Caco-2 (cell line): ENCODE data around the gene MFSD6. TPM values are rescaled to one million over a fixed set of nuclear protein-coding genes. Genes with fewer than 3 reads are reported as not detected.

ENCODE experiments used
- BruUV-seq: library from RNA; stranded (reverse); fragments of 400-500 nt; replicated peaks from 2 replicates; lab custom pipeline; 2021; lab: Mats Ljungman, UMichigan
- CTCF ChIA-PET: fragments of 300-600 bp; sonication (Branson Sonifier 250); formaldehyde crosslinking; loops from one replicate; lab custom pipeline; 2022; ENCODE audit warnings: antibody characterized with exemption; lab: Charles Lee
- POLR2A ChIA-PET: fragments of 300-600 bp; sonication (Branson Sonifier 250); formaldehyde crosslinking; loops from one replicate; lab custom pipeline; 2022; ENCODE audit warnings: antibody characterized with exemption; lab: Charles Lee
- DNase-seq, 2 experiments: peaks; one replicate each; pipeline versions ENCODE4 v3.0.0 to v3.0.0-alpha.2; 2020 to 2022
- H3K27me3 ChIP-seq: replicated peaks from 2 replicates; pipeline ENCODE4 v1.6.0; 2011; ENCODE audit warnings: low read length; ENCODE audit not compliant: control insufficient read depth, insufficient read depth
- H3K36me3 ChIP-seq: 2 replicates; pipeline ENCODE4 v1.5.1; 2011; ENCODE audit warnings: low read length; ENCODE audit not compliant: control insufficient read depth, insufficient read depth
- H3K4me1 ChIP-seq: fragments of 250-450 bp; sonication (Bioruptor Pico); 2 replicates; pipeline ENCODE4 v1.5.1; 2020; ENCODE audit warnings: mild to moderate bottlenecking
- H3K4me3 ChIP-seq: 2 replicates; pipeline ENCODE4 v1.5.1; 2011; ENCODE audit warnings: low read depth, mild to moderate bottlenecking, control low read depth, low read length
- H3K9me3 ChIP-seq: fragments of 250-450 bp; sonication (Bioruptor Pico); 2 replicates; pipeline ENCODE4 v1.5.1; 2020; ENCODE audit warnings: mild to moderate bottlenecking, moderate library complexity
- H3K27ac Mint-ChIP-seq: one replicate; pipeline ENCODE4 v1.8.0; 2022; ENCODE audit warnings: mixed read lengths; ENCODE audit not compliant: unreplicated experiment
- H3K27me3 Mint-ChIP-seq: one replicate; pipeline ENCODE4 v1.8.0; 2022; ENCODE audit warnings: mixed read lengths; ENCODE audit not compliant: insufficient read depth, unreplicated experiment
- H3K36me3 Mint-ChIP-seq: one replicate; pipeline ENCODE4 v1.8.0; 2022; ENCODE audit warnings: mild to moderate bottlenecking, mixed read lengths; ENCODE audit not compliant: insufficient read depth, unreplicated experiment
- H3K4me1 Mint-ChIP-seq: one replicate; pipeline ENCODE4 v1.8.0; 2022; ENCODE audit warnings: low read depth, mixed read lengths; ENCODE audit not compliant: unreplicated experiment
- H3K4me3 Mint-ChIP-seq: one replicate; pipeline ENCODE4 v1.8.0; 2022; ENCODE audit warnings: mild to moderate bottlenecking, moderate library complexity, mixed read lengths; ENCODE audit not compliant: unreplicated experiment
- H3K9me3 Mint-ChIP-seq: one replicate; pipeline ENCODE4 v1.8.0; 2022; ENCODE audit warnings: mixed read lengths; ENCODE audit not compliant: unreplicated experiment
- CTCF ChIP-seq, 2 experiments: fragments of 200-600 bp in 1 of 2; IDR thresholded peaks; 1 replicate in 1 of 2; 2 replicates in 1 of 2; pipeline versions ENCODE4 v1.5.1 to v1.8.0; 2011 to 2022; ENCODE audit warnings: antibody characterized with exemption in 1 of 2, control low read depth in 1 of 2, inconsistent platforms in 1 of 2, low read depth in 1 of 2, low read length in 1 of 2, mild to moderate bottlenecking in 1 of 2, moderate library complexity in 1 of 2; ENCODE audit not compliant: insufficient read depth in 1 of 2, severe bottlenecking in 1 of 2, unreplicated experiment in 1 of 2
- intact Hi-C: fragments of 100-400 bp; cut with micrococcal nuclease; formaldehyde crosslinking; loops from one replicate; pipeline ENCODE4 v1.10.0; 2022; ENCODE audit not compliant: unreplicated experiment
- total RNA-seq: library from RNA; stranded (reverse); gene quantifications from 2 replicates; pipeline ENCODE4 v1.2.3, GENCODE V29; 2022

The MFSD6 gene
- total RNA-seq, 1 experiment from 2014 or later: 11.1 TPM

- BruUV-seq: no TSS peak
- no peaks in the 10 kb centered on the region for H3K27me3 Mint-ChIP-seq
- no peak overlapping the region for H3K4me3 ChIP-seq
Observed at GRCh38 chr2:190415794-190416775, 7.9 kb downstream of the MFSD6 start.

GRCh38 chr2:190417045-190417842 lies 9.1 kb downstream of the MFSD6 start:
- Mint-ChIP-seq H3K9me3 (no peaks in the 10 kb centered on the region), H3K27ac (no peak overlapping the region), H3K36me3 (no peaks in the 10 kb centered on the region), H3K27me3 (no peaks in the 10 kb centered on the region), H3K4me1 (no peaks in the 10 kb centered on the region), H3K4me3 (no peak overlapping the region)
- CTCF ChIA-PET: no interaction called here
- Histone ChIP-seq H3K4me1 (no peaks in the 10 kb centered on the region), H3K36me3 (no peaks in the 10 kb centered on the region), H3K4me3 (no peak overlapping the region), H3K27me3 (no peaks in the 10 kb centered on the region), H3K9me3 (no peaks in the 10 kb centered on the region)
- intact Hi-C loops: no loop called here
- POLR2A ChIA-PET: no interaction called here
- no peak for TF ChIP-seq CTCF (IDR thresholded peaks at IDR 0.05; ENCODE audit: insufficient read depth in 1 of 2, low read depth in 1 of 2, low read length in 1 of 2, severe bottlenecking in 1 of 2, unreplicated experiment in 1 of 2)
- no TSS peak for BruUV-seq
- DNase-seq: no peak

More at GRCh38 chr2:190415794-190416775, 7.9 kb downstream of the MFSD6 start:
- Mint-ChIP-seq H3K9me3 (no peaks in the 10 kb centered on the region), H3K36me3 (no peaks in the 10 kb centered on the region), H3K4me3 (no peak overlapping the region), H3K27ac (no peak overlapping the region), H3K4me1 (no peaks in the 10 kb centered on the region)
- H3K9me3 ChIP-seq: no peaks in the 10 kb centered on the region
- CTCF ChIA-PET: no interaction called here
- H3K36me3 ChIP-seq: no peaks in the 10 kb centered on the region
- intact Hi-C loops: no loop called here
- H3K27me3 ChIP-seq: no peaks in the 10 kb centered on the region
- POLR2A ChIA-PET: no interaction called here
- no peak for TF ChIP-seq CTCF (IDR thresholded peaks at IDR 0.05; ENCODE audit: insufficient read depth in 1 of 2, low read depth in 1 of 2, low read length in 1 of 2, severe bottlenecking in 1 of 2, unreplicated experiment in 1 of 2)
- H3K4me1 ChIP-seq: no peaks in the 10 kb centered on the region
- DNase-seq: no peak

- Histone ChIP-seq H3K4me3 (no peak overlapping the region), H3K9me3 (no peaks in the 10 kb centered on the region), H3K27me3 (no peaks in the 10 kb centered on the region), H3K36me3 (no peaks in the 10 kb centered on the region), H3K4me1 (no peaks in the 10 kb centered on the region)
- peak in 1 of 2 experiments; percentile 18 for DNase-seq
- TF ChIP-seq CTCF (IDR thresholded peaks at IDR 0.05; ENCODE audit: insufficient read depth in 1 of 2, low read depth in 1 of 2, low read length in 1 of 2, severe bottlenecking in 1 of 2, unreplicated experiment in 1 of 2): no peak
- ChIA-PET CTCF (no interaction called here), POLR2A (no interaction called here)
- H3K36me3 Mint-ChIP-seq: no peaks in the 10 kb centered on the region
- BruUV-seq: no TSS peak
- no peak overlapping the region for H3K27ac Mint-ChIP-seq
- no peaks in the 10 kb centered on the region for H3K9me3 Mint-ChIP-seq
- intact Hi-C loops: loop anchor here (2.0 kb wide), 1 partner anchor 38 kb away; no protein-coding TSS in a partner anchor
- no peaks in the 10 kb centered on the region for H3K27me3 Mint-ChIP-seq
- H3K4me3 Mint-ChIP-seq: no peak overlapping the region
- no peaks in the 10 kb centered on the region for H3K4me1 Mint-ChIP-seq
Observed at GRCh38 chr2:190418727-190419126, 10.6 kb downstream of the MFSD6 start.
